GM12878 (cell line): ENCODE data around the gene USP11. TPM values are rescaled to one million over a fixed set of nuclear protein-coding genes. Genes with fewer than 3 reads are reported as not detected.

Experiments
- ATAC-seq: fragments of 200-7000 bp; cut with Tn5 transposase; 3 replicates; pipeline ENCODE4 v1.9.1; 2020; ENCODE audit warnings: mild to moderate bottlenecking, moderate library complexity
- BruUV-seq: library from RNA; stranded (reverse); fragments of 400-500 nt; replicated peaks from 2 replicates; lab custom pipeline; 2021; lab: Mats Ljungman, UMichigan
- CTCF ChIA-PET: fragments of 300-600 bp; sonication (Branson Sonifier 250); formaldehyde crosslinking; extraction: SDS; loops from one replicate; lab custom pipeline; 2021; ENCODE audit warnings: inconsistent platforms; lab: Yijun Ruan, JAX
- POLR2A ChIA-PET: fragments of 350-600 bp; formaldehyde crosslinking; extraction: SDS; loops from one replicate; lab custom pipeline; 2021; ENCODE audit warnings: inconsistent platforms; lab: Charles Lee
- RAD21 ChIA-PET: fragments of 300-600 bp; sonication (Branson Sonifier 250); formaldehyde crosslinking; loops from one replicate; lab custom pipeline; 2023; ENCODE audit warnings: antibody characterized with exemption; ENCODE audit not compliant: unreplicated experiment; lab: Charles Lee
- SMC1A ChIA-PET: fragments of 300-600 bp; sonication (Branson Sonifier 250); formaldehyde crosslinking; loops from one replicate; lab custom pipeline; 2023; ENCODE audit not compliant: unreplicated experiment, uncharacterized antibody; lab: Charles Lee
- DNase-seq: peaks from one replicate; pipeline ENCODE4 v3.0.0-alpha.2; 2011; ENCODE audit warnings: low read depth, low spot score
- FAIRE-seq: peaks from 3 replicates; lab custom pipeline; 2011; peaks lifted over from hg19 to GRCh38; lab: Jason Lieb, UNC
- H2AFZ ChIP-seq: 2 replicates; pipeline ENCODE4 v1.6.0; 2011; ENCODE audit warnings: low read depth, low read length, control low read depth; ENCODE audit not compliant: control insufficient read depth
- H3K27ac ChIP-seq: 2 replicates; pipeline ENCODE4 v1.5.1; 2011; ENCODE audit warnings: control low read depth; ENCODE audit not compliant: control insufficient read depth, insufficient read depth
- H3K27me3 ChIP-seq, 2 experiments: replicated peaks in 1 of 2; 2 replicates each; pipeline versions ENCODE4 v1.6.0 to v1.6.1; 2011; ENCODE audit warnings: low read length in 1 of 2; ENCODE audit not compliant: control insufficient read depth in 2 of 2, insufficient read depth in 2 of 2
- H3K36me3 ChIP-seq, 2 experiments: 2 replicates each; pipeline ENCODE4 v1.5.1; 2011; ENCODE audit warnings: low read length in 1 of 2; ENCODE audit not compliant: control insufficient read depth in 2 of 2, insufficient read depth in 2 of 2
- H3K4me1 ChIP-seq: 2 replicates; pipeline ENCODE4 v1.6.1; 2011; ENCODE audit warnings: mild to moderate bottlenecking, low read length, moderate library complexity, mixed read lengths; ENCODE audit not compliant: control insufficient read depth, insufficient read depth
- H3K4me2 ChIP-seq: 2 replicates; pipeline ENCODE4 v1.6.0; 2011; ENCODE audit warnings: control low read depth; ENCODE audit not compliant: control insufficient read depth, insufficient read depth
- H3K4me3 ChIP-seq: fragments of 200-600 bp; sonication (generic); 2 replicates; pipeline ENCODE4 v1.5.1; 2016
- H3K79me2 ChIP-seq: 2 replicates; pipeline ENCODE4 v1.6.0; 2011; ENCODE audit warnings: low read length; ENCODE audit not compliant: control insufficient read depth, insufficient read depth
- H3K9ac ChIP-seq: 2 replicates; pipeline ENCODE4 v1.8.0; 2011; ENCODE audit warnings: low read length, control low read depth, mixed read lengths; ENCODE audit not compliant: control insufficient read depth, insufficient read depth
- H3K9me3 ChIP-seq: replicated peaks from 3 replicates; pipeline ENCODE4 v1.5.1; 2011; ENCODE audit warnings: mild to moderate bottlenecking, low read length; ENCODE audit not compliant: control insufficient read depth, insufficient read depth
- H4K20me1 ChIP-seq: 2 replicates; pipeline ENCODE4 v1.6.0; 2011; ENCODE audit not compliant: control insufficient read depth, insufficient read depth
- ASH2L ChIP-seq: fragments of 300-600, 200-600 bp; sonication (generic); IDR thresholded peaks from 2 replicates; pipeline ENCODE4 v1.6.1; 2017; ENCODE audit warnings: low read depth, mild to moderate bottlenecking, borderline replicate concordance
- BMI1 ChIP-seq: fragments of 450-650 bp; IDR thresholded peaks from 2 replicates; pipeline ENCODE4 v1.6.1; 2016; ENCODE audit warnings: mild to moderate bottlenecking, moderate library complexity, borderline replicate concordance
- EZH2 ChIP-seq: IDR thresholded peaks from 2 replicates; pipeline ENCODE4 v1.6.1; 2012; ENCODE audit warnings: low read depth, mild to moderate bottlenecking, control low read depth, inconsistent platforms, low read length, borderline replicate concordance; ENCODE audit not compliant: control insufficient read depth
- POU2F2 ChIP-seq: IDR thresholded peaks from 3 replicates; pipeline ENCODE4 v1.6.1; 2011; ENCODE audit warnings: low read depth, mild to moderate bottlenecking, low read length, borderline replicate concordance
- RUNX3 ChIP-seq: IDR thresholded peaks from 2 replicates; pipeline ENCODE4 v1.6.1; 2012; ENCODE audit warnings: low read length, inconsistent platforms
- SREBF2 ChIP-seq: IDR thresholded peaks from 2 replicates; pipeline ENCODE4 v1.6.1; 2012; ENCODE audit warnings: mild to moderate bottlenecking, low read length
- TCF12 ChIP-seq: IDR thresholded peaks from 2 replicates; pipeline ENCODE4 v1.6.1; 2011; ENCODE audit warnings: low read depth, mild to moderate bottlenecking, low read length
- WGBS: methylation state at CpG from one replicate; pipeline ENCODE4 v1.1.6; 2016; ENCODE audit warnings: low lambda C conversion rate; ENCODE audit not compliant: insufficient replicate concordance, insufficient coverage; ENCODE audit errors: missing lambda C conversion rate; 5-methylcytosine and 5-hydroxymethylcytosine counted together
- in situ Hi-C: fragments of 300-500 bp; cut with MboI; formaldehyde crosslinking; loops from 9 replicates; pipeline ENCODE4 v1.14.3; 2018; ENCODE audit warnings: mixed read lengths
- intact Hi-C: fragments of 100-400 bp; cut with micrococcal nuclease; formaldehyde crosslinking; loops from one replicate; pipeline ENCODE4 v1.14.2; 2022; ENCODE audit not compliant: unreplicated experiment
- polyA plus RNA-seq, 11 experiments: library from polyadenylated mRNA; depleted of rRNA in 4 of 11; unstranded in 6 of 11; stranded (reverse) in 5 of 11; fragments of >200 nt; fragmentation: Nextera tagmentation in 4 of 11; fragmentation: Illumina TruSeq in 1 of 11; extraction: Ambion mirVana in 4 of 11; extraction: Trizol in 1 of 11; gene quantifications; 1 replicate in 1 of 11; 2 replicates in 10 of 11; pipeline versions ENCODE4 v1.2.1 to v1.2.3, GENCODE V29; 2011 to 2016; ENCODE audit warnings: inconsistent platforms in 2 of 11, missing spikeins in 2 of 11, low read depth in 1 of 11
- total RNA-seq, 4 experiments: library from RNA; depleted of rRNA in 3 of 4; stranded (reverse); fragments of >200 nt in 3 of 4; fragmentation: Illumina TruSeq in 1 of 4; extraction: Trizol in 1 of 4; gene quantifications; 2 replicates each; pipeline versions ENCODE4 v1.2.1 to v1.2.3, GENCODE V29; 2013 to 2021
- TF ChIP-seq, protein P1 (sequence below): fragments of 450-650 bp; formaldehyde crosslinking; IDR thresholded peaks from 2 replicates; pipeline ENCODE4 v1.4.0; 2020; ENCODE audit warnings: mild to moderate bottlenecking, moderate library complexity
- TF ChIP-seq, protein P2 (sequence below): fragments of 450-650 bp; IDR thresholded peaks from 2 replicates; pipeline ENCODE4 v1.6.1; 2017; ENCODE audit warnings: mild to moderate bottlenecking, low read depth, inconsistent platforms; ENCODE audit not compliant: poor library complexity, severe bottlenecking

USP11 gene
- total and polyA plus RNA-seq, 10 of the 15 experiments (the other 5 are each of a cell fraction or from before 2014, with no cell fraction given): 3.3 to 44.0 (median 20.9) TPM

DNA sequence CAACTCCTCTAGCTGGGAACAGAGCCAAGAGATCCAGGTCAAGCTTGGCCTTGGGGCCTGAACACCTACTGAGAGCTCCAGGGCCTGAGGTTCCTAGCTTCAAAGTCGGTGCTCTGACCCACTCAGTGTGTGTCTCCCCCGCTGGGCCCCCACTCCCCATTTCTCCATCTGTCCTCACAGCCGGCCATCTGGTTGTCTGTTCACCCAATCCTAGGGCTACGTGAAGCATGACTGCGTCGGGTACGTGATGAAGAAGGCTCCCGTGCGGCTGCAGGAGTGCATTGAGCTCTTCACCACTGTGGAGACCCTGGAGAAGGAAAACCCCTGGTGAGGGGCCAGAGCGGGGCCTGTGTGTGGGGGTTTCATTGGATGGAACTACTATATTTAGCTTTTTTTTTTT is 12.3 kb downstream of the USP11 start (continued):
- no peak for TF ChIP-seq POU2F2

DNA sequence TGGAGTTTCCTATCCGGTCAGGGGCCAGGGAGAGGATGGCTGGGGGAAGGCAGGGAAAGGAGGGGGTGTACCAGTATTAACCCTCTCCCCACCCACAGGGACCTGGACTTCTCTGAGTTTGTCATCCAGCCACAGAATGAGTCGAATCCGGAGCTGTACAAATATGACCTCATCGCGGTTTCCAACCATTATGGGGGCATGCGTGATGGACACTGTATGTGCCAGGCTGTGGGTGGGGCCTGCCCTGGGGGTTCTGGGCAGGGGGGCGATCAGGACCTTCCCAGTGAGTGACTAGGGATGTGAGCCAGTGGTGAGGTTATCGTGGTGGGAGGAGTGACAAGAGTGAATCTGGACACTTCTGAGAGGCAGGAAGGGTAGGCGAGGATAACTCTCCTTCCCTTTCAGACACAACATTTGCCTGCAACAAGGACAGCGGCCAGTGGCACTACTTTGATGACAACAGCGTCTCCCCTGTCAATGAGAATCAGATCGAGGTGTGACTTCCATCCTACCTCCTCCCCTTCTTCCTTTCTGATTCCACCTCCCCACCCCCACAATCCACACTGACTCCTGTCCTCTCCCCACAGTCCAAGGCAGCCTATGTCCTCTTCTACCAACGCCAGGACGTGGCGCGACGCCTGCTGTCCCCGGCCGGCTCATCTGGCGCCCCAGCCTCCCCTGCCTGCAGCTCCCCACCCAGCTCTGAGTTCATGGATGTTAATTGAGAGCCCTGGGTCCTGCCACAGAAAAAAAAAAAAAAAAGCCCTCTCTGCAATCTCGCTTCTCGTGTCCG is 14.6 kb downstream of the USP11 start:
- BruUV-seq: no TSS peak
- no peak overlapping the region for H3K4me3 ChIP-seq
- DNase-seq (no peak), FAIRE-seq (no peak), ATAC-seq (no peak; the same call in none of the 3 replicates)
- in situ Hi-C loops: no loop called here
- H3K4me1 ChIP-seq: no peaks in the 10 kb centered on the region
- no peak overlapping the region for H3K27ac ChIP-seq
- H3K9me3 ChIP-seq: no peaks in the 10 kb centered on the region
- 67% methylated on average over 20 of the region's 23 CpGs for WGBS
- no peak overlapping the region for H3K4me2 ChIP-seq
- ChIA-PET CTCF (no interaction called here), RAD21 (no interaction called here), SMC1A (no interaction called here), POLR2A (no interaction called here)
- no peak for TF ChIP-seq ASH2L
- TF ChIP-seq RUNX3: peak; percentile 24; the same call in 1 of the 2 replicates
- H3K9ac ChIP-seq: no peak overlapping the region
- H3K27me3 ChIP-seq: no peaks in the 10 kb centered on the region
- intact Hi-C loops: no loop called here
- H3K79me2 ChIP-seq: no peaks in the 10 kb centered on the region
- H3K36me3 ChIP-seq: peaks cover 0 to 1% of the 10 kb centered on the region in 2 experiments; a peak in 2 of 4 replicates
- H4K20me1 ChIP-seq: no peaks in the 10 kb centered on the region
- H2AFZ ChIP-seq: no peak overlapping the region

DNA sequence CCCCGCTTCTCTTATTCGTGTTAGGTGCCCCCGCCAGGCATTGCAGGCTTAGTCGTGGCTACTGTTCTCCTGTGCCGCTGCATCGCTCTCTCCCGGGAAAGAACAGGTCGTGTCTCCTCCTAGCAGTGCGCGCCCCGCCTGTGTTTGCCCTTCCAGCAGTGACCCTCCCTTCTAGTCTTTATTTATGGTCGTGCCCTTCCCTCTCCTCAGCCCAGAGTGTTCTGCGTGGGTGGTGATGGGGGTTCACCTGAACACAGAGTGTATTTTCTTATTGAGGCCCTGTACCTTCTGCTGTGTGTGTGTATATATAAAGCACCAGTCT is 15.2 kb downstream of the USP11 start:
- ChIA-PET POLR2A (no interaction called here), SMC1A (no interaction called here), CTCF (no interaction called here), RAD21 (no interaction called here)
- no peaks in the 10 kb centered on the region for H3K27me3 ChIP-seq
- FAIRE-seq: no peak
- H3K27ac ChIP-seq: no peak overlapping the region
- no peaks in the 10 kb centered on the region for H3K4me1 ChIP-seq
- WGBS: 81% methylated on average over 13 of the region's 13 CpGs
- no peak overlapping the region for H3K9ac ChIP-seq
- no peaks in the 10 kb centered on the region for H3K79me2 ChIP-seq
- no TSS peak for BruUV-seq
- H2AFZ ChIP-seq: no peak overlapping the region
- no peak for DNase-seq
- H3K4me2 ChIP-seq: no peak overlapping the region
- no peak for ATAC-seq
- intact Hi-C loops: no loop called here
- H3K4me3 ChIP-seq: no peak overlapping the region
- in situ Hi-C loops: no loop called here
- H4K20me1 ChIP-seq: no peaks in the 10 kb centered on the region
- H3K9me3 ChIP-seq: no peaks in the 10 kb centered on the region; the same call in 2 of the 3 replicates
- peaks cover 0 to 1% of the 10 kb centered on the region in 2 experiments; a peak in 2 of 4 replicates for H3K36me3 ChIP-seq
- TF ChIP-seq EZH2 (no peak), BMI1 (no peak), SREBF2 (no peak), TCF12 (no peak)
- TF ChIP-seq, protein P1, sequence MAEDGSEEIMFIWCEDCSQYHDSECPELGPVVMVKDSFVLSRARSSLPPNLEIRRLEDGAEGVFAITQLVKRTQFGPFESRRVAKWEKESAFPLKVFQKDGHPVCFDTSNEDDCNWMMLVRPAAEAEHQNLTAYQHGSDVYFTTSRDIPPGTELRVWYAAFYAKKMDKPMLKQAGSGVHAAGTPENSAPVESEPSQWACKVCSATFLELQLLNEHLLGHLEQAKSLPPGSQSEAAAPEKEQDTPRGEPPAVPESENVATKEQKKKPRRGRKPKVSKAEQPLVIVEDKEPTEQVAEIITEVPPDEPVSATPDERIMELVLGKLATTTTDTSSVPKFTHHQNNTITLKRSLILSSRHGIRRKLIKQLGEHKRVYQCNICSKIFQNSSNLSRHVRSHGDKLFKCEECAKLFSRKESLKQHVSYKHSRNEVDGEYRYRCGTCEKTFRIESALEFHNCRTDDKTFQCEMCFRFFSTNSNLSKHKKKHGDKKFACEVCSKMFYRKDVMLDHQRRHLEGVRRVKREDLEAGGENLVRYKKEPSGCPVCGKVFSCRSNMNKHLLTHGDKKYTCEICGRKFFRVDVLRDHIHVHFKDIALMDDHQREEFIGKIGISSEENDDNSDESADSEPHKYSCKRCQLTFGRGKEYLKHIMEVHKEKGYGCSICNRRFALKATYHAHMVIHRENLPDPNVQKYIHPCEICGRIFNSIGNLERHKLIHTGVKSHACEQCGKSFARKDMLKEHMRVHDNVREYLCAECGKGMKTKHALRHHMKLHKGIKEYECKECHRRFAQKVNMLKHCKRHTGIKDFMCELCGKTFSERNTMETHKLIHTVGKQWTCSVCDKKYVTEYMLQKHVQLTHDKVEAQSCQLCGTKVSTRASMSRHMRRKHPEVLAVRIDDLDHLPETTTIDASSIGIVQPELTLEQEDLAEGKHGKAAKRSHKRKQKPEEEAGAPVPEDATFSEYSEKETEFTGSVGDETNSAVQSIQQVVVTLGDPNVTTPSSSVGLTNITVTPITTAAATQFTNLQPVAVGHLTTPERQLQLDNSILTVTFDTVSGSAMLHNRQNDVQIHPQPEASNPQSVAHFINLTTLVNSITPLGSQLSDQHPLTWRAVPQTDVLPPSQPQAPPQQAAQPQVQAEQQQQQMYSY: no peak
- TF ChIP-seq, protein P2, sequence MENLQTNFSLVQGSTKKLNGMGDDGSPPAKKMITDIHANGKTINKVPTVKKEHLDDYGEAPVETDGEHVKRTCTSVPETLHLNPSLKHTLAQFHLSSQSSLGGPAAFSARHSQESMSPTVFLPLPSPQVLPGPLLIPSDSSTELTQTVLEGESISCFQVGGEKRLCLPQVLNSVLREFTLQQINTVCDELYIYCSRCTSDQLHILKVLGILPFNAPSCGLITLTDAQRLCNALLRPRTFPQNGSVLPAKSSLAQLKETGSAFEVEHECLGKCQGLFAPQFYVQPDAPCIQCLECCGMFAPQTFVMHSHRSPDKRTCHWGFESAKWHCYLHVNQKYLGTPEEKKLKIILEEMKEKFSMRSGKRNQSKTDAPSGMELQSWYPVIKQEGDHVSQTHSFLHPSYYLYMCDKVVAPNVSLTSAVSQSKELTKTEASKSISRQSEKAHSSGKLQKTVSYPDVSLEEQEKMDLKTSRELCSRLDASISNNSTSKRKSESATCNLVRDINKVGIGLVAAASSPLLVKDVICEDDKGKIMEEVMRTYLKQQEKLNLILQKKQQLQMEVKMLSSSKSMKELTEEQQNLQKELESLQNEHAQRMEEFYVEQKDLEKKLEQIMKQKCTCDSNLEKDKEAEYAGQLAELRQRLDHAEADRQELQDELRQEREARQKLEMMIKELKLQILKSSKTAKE: no peak
